Astrocyte (in vitro differentiated cells and primary cell): ENCODE data around the gene UBE3C. TPM values are rescaled to one million over a fixed set of nuclear protein-coding genes. Genes with fewer than 3 reads are reported as not detected.

Source experiments
- DNase-seq: peaks from one replicate; pipeline ENCODE4 v3.0.0-alpha.2; 2010; ENCODE audit warnings: low read depth
- FAIRE-seq: peaks from 2 replicates; lab custom pipeline; 2011; peaks lifted over from hg19 to GRCh38; lab: Jason Lieb, UNC
- H2AFZ ChIP-seq: 2 replicates; pipeline ENCODE4 v1.6.0; 2012; ENCODE audit warnings: low read depth, low read length, inconsistent platforms
- H3K27ac ChIP-seq: 2 replicates; pipeline ENCODE4 v1.5.1; 2011; ENCODE audit warnings: low read depth, low read length, inconsistent platforms
- H3K27me3 ChIP-seq: 2 replicates; pipeline ENCODE4 v1.6.0; 2011; ENCODE audit warnings: low read length, inconsistent platforms; ENCODE audit not compliant: insufficient read depth
- H3K36me3 ChIP-seq: 2 replicates; pipeline ENCODE4 v1.5.1; 2011; ENCODE audit warnings: low read length, inconsistent platforms; ENCODE audit not compliant: insufficient read depth
- H3K4me1 ChIP-seq: 2 replicates; pipeline ENCODE4 v1.5.1; 2011; ENCODE audit warnings: low read length, inconsistent platforms; ENCODE audit not compliant: insufficient read depth
- H3K4me2 ChIP-seq: 2 replicates; pipeline ENCODE4 v1.6.0; 2012; ENCODE audit warnings: low read length, inconsistent platforms
- H3K4me3 ChIP-seq: 2 replicates; pipeline ENCODE4 v1.5.1; 2011; ENCODE audit warnings: low read depth, mild to moderate bottlenecking, low read length, inconsistent platforms; ENCODE audit not compliant: insufficient read depth
- H3K79me2 ChIP-seq: 2 replicates; pipeline ENCODE4 v1.6.0; 2012; ENCODE audit warnings: mild to moderate bottlenecking, low read length, inconsistent platforms; ENCODE audit not compliant: insufficient read depth
- H3K9ac ChIP-seq: 2 replicates; pipeline ENCODE4 v1.6.0; 2012; ENCODE audit warnings: mild to moderate bottlenecking, low read length, inconsistent platforms
- H3K9me3 ChIP-seq: 2 replicates; pipeline ENCODE4 v1.5.1; 2012; ENCODE audit warnings: low read depth, mild to moderate bottlenecking, low read length, inconsistent platforms; ENCODE audit not compliant: insufficient read depth
- H4K20me1 ChIP-seq: 2 replicates; pipeline ENCODE4 v1.6.0; 2012; ENCODE audit warnings: low read length, inconsistent platforms; ENCODE audit not compliant: insufficient read depth
- H3K27ac Mint-ChIP-seq: one replicate; pipeline ENCODE4 v1.8.0; 2021; ENCODE audit warnings: mild to moderate bottlenecking, mixed read lengths; ENCODE audit not compliant: unreplicated experiment
- H3K27me3 Mint-ChIP-seq: one replicate; pipeline ENCODE4 v1.8.0; 2021; ENCODE audit warnings: low read depth, mixed read lengths; ENCODE audit not compliant: unreplicated experiment
- H3K36me3 Mint-ChIP-seq: one replicate; pipeline ENCODE4 v1.8.0; 2021; ENCODE audit warnings: low read depth, mixed read lengths; ENCODE audit not compliant: unreplicated experiment
- H3K4me1 Mint-ChIP-seq: one replicate; pipeline ENCODE4 v1.8.0; 2021; ENCODE audit warnings: low read depth, mixed read lengths; ENCODE audit not compliant: unreplicated experiment
- H3K4me3 Mint-ChIP-seq: one replicate; pipeline ENCODE4 v1.8.0; 2021; ENCODE audit warnings: mild to moderate bottlenecking, moderate library complexity, mixed read lengths; ENCODE audit not compliant: unreplicated experiment
- H3K9me3 Mint-ChIP-seq: one replicate; pipeline ENCODE4 v1.8.0; 2021; ENCODE audit warnings: mild to moderate bottlenecking, mixed read lengths; ENCODE audit not compliant: unreplicated experiment
- CTCF ChIP-seq: IDR thresholded peaks from 2 replicates; pipeline ENCODE4 v1.5.1; 2011; ENCODE audit warnings: low read depth, mild to moderate bottlenecking, inconsistent platforms, low read length, moderate library complexity; ENCODE audit not compliant: insufficient read depth
- EZH2 ChIP-seq: IDR thresholded peaks from 2 replicates; pipeline ENCODE4 v1.6.1; 2012; ENCODE audit warnings: mild to moderate bottlenecking, low read length, inconsistent platforms; ENCODE audit not compliant: insufficient read depth
- total RNA-seq: library from RNA; stranded (reverse); gene quantifications from 2 replicates; pipeline ENCODE4 v1.2.1, GENCODE V29; 2021

Gene UBE3C
- total RNA-seq, 1 donor from 2014 or later, result 76.9 TPM

- Histone ChIP-seq H3K27ac (no peak overlapping the region), H3K4me2 (no peak overlapping the region), H3K4me3 (no peak overlapping the region), H3K36me3 (peaks cover 20% of the 10 kb centered on the region), H4K20me1 (peaks cover 29% of the 10 kb centered on the region), H3K27me3 (no peaks in the 10 kb centered on the region), H3K4me1 (no peaks in the 10 kb centered on the region), H3K9me3 (no peaks in the 10 kb centered on the region), H2AFZ (no peak overlapping the region), H3K9ac (no peak overlapping the region), H3K79me2 (peaks cover 7% of the 10 kb centered on the region)
- TF ChIP-seq EZH2 (no peak), CTCF (no peak)
- Mint-ChIP-seq H3K27me3 (no peaks in the 10 kb centered on the region), H3K4me3 (no peak overlapping the region), H3K27ac (no peak overlapping the region), H3K4me1 (peaks cover 2% of the 10 kb centered on the region), H3K36me3 (peaks cover 4% of the 10 kb centered on the region), H3K9me3 (no peaks in the 10 kb centered on the region)
- DNase-seq (no peak), FAIRE-seq (no peak)
Observed at GRCh38 chr7:157246052-157246451, 107.3 kb downstream of the UBE3C start.

- peaks cover 2% of the 10 kb centered on the region for H3K4me1 Mint-ChIP-seq
- peaks cover 23% of the 10 kb centered on the region for H4K20me1 ChIP-seq
- FAIRE-seq (no peak), DNase-seq (no peak)
- no peak overlapping the region for H3K4me3 Mint-ChIP-seq
- H3K79me2 ChIP-seq, result peaks cover 3% of the 10 kb centered on the region
- no peak overlapping the region for H3K4me3 ChIP-seq
- no peaks in the 10 kb centered on the region for H3K9me3 ChIP-seq
- H3K27ac ChIP-seq, result no peak overlapping the region
- TF ChIP-seq CTCF, result no peak
- TF ChIP-seq EZH2, result no peak
- no peak overlapping the region for H3K4me2 ChIP-seq
- H3K4me1 ChIP-seq, result no peaks in the 10 kb centered on the region
- no peaks in the 10 kb centered on the region for H3K9me3 Mint-ChIP-seq
- H3K36me3 ChIP-seq, result peaks cover 18% of the 10 kb centered on the region
- no peak overlapping the region for H2AFZ ChIP-seq
- no peaks in the 10 kb centered on the region for H3K27me3 Mint-ChIP-seq
- no peak overlapping the region for H3K9ac ChIP-seq
- H3K27me3 ChIP-seq, result no peaks in the 10 kb centered on the region
- H3K27ac Mint-ChIP-seq, result no peak overlapping the region
- peaks cover 6% of the 10 kb centered on the region for H3K36me3 Mint-ChIP-seq
Observed at GRCh38 chr7:157248659-157249058, 109.9 kb downstream of the UBE3C start.

- H2AFZ ChIP-seq, result no peak overlapping the region
- no peak overlapping the region for H3K27ac Mint-ChIP-seq
Observed at GRCh38 chr7:157250605-157251228, 112.0 kb downstream of the UBE3C start.

More at GRCh38 chr7:157250605-157251228, 112.0 kb downstream of the UBE3C start:
- Histone ChIP-seq H3K4me2 (no peak overlapping the region), H3K27ac (no peak overlapping the region), H3K4me3 (no peak overlapping the region), H3K36me3 (peaks cover 24% of the 10 kb centered on the region), H3K27me3 (no peaks in the 10 kb centered on the region), H3K9ac (no peak overlapping the region), H3K9me3 (no peaks in the 10 kb centered on the region), H3K79me2 (peaks cover 3% of the 10 kb centered on the region), H3K4me1 (no peaks in the 10 kb centered on the region), H4K20me1 (peaks cover 17% of the 10 kb centered on the region)
- Mint-ChIP-seq H3K9me3 (no peaks in the 10 kb centered on the region), H3K4me3 (no peak overlapping the region), H3K27me3 (no peaks in the 10 kb centered on the region), H3K36me3 (peaks cover 10% of the 10 kb centered on the region), H3K4me1 (peaks cover 2% of the 10 kb centered on the region)
- DNase-seq (peak; percentile 47), FAIRE-seq (no peak)
- peak; percentile 83 for TF ChIP-seq CTCF
- TF ChIP-seq EZH2, result no peak
